Activated CD4-positive, alpha-beta T cell treated with anti-CD3 and anti-CD28 coated beads, Interleukin-2, amount 50 U/mL, for 4 hours (primary cell): ENCODE data around the gene EDEM2.
"Not testable (repeated sequence)": the region's sequence is repeated elsewhere in the genome, so short reads cannot be mapped to it uniquely, and the experiment has no call there.

Experiments
- DNase-seq, 2 experiments: peaks; one replicate each; pipeline ENCODE4 v3.0.0-alpha.2; 2020

The EDEM2 gene

GRCh38 chr20:35167787-35168186, 20.7 kb upstream of the EDEM2 start:
- no peak for DNase-seq

GRCh38 chr20:35166242-35166830, 19.2 kb upstream of the EDEM2 start:
- DNase-seq, result no peak

- no peak for DNase-seq
Measured at GRCh38 chr20:35165221-35166185, 18.4 kb upstream of the EDEM2 start.

- not testable (repeated sequence) for DNase-seq
Measured at GRCh38 chr20:35164531-35164930, 17.4 kb upstream of the EDEM2 start.

GRCh38 chr20:35160341-35160740, 13.2 kb upstream of the EDEM2 start:
- DNase-seq, result not testable (repeated sequence)

- DNase-seq, result no peak
Measured at GRCh38 chr20:35156978-35157377, 9.8 kb upstream of the EDEM2 start.

GRCh38 chr20:35155936-35156335, 8.8 kb upstream of the EDEM2 start:
- DNase-seq, result no peak

GRCh38 chr20:35151736-35152135, 4.6 kb upstream of the EDEM2 start:
- no peak for DNase-seq

- no peak for DNase-seq
Measured at GRCh38 chr20:35150846-35151579, 3.9 kb upstream of the EDEM2 start.

- DNase-seq, result peak in 1 of 2 experiments; percentile 8
Measured at GRCh38 chr20:35147575-35148071, 487 bp upstream of the EDEM2 start.

- DNase-seq, result peak in 1 of 2 experiments; percentile 19
Measured at GRCh38 chr20:35146299-35146919, 727 bp downstream of the EDEM2 start.

- peak in 1 of 2 experiments; percentile 2 for DNase-seq
Measured at GRCh38 chr20:35145141-35145564, 2.0 kb downstream of the EDEM2 start.

GRCh38 chr20:35144694-35145093, 2.4 kb downstream of the EDEM2 start:
- DNase-seq, result no peak

- DNase-seq, result no peak
Measured at GRCh38 chr20:35135867-35136586, 11.1 kb downstream of the EDEM2 start.

GRCh38 chr20:35134880-35135279, 12.3 kb downstream of the EDEM2 start:
- no peak for DNase-seq

GRCh38 chr20:35134472-35134871, 12.7 kb downstream of the EDEM2 start:
- no peak for DNase-seq

GRCh38 chr20:35133735-35134134, 13.4 kb downstream of the EDEM2 start:
- no peak for DNase-seq

- DNase-seq, result no peak
Measured at GRCh38 chr20:35133031-35133430, 14.1 kb downstream of the EDEM2 start.

- no peak for DNase-seq
Measured at GRCh38 chr20:35131934-35132333, 15.2 kb downstream of the EDEM2 start.

GRCh38 chr20:35129647-35130069, 17.5 kb downstream of the EDEM2 start:
- no peak for DNase-seq

GRCh38 chr20:35125753-35126152, 21.4 kb downstream of the EDEM2 start:
- DNase-seq, result no peak
